ENCODE data around the gene NOTCH4. TPM values are rescaled to one million over a fixed set of nuclear protein-coding genes. Genes with fewer than 3 reads are reported as not detected.
A peak's percentile ranks its signal among the peaks of the same experiment; 100 is the strongest.

Gene NOTCH4
- total and polyA plus RNA-seq, 3 donors from 2014 or later: 12.4 to 26.9 (median 15.2) TPM

DNA sequence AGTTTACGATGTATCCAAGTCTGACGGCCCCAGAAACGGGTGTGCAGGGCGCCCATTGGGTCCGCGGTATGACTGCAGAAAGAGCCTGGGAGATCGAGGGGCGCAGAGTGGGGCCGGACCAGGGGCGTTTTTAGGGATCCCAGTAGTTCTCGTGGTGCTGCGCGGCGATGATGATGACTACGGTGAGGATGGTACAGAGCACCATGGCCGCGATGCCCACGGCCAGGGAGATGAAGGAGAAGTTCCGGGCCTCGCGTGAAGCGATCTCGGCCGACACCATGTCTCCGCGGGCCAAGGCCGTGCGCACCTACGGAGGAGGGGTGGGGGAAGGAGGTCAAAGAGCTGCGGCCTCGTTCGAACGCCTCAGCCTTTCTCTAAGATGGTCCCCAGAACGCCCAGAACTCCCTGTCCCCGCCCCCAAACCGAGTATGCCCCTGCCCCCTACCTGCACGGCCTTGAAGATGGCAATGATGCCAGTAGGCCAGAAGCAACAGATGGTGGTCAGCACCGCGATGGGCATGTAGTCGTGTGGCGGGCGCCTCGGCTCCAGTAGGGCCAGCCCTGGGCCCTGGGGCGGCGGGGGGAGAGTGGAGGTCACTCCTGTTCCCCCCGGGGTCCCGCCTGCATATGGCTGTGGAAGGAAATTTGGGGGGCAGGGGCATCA lies 74.6 kb downstream of the NOTCH4 start:
- Histone ChIP-seq H3K27me3 (no peaks in the 10 kb centered on the region), H3K36me3 (ENCODE audit: low read depth, missing control alignments) (no peaks in the 10 kb centered on the region), H3K4me1 (peaks cover 16% of the 10 kb centered on the region), H3K4me3 (peak overlapping the region in 1 of 2 donors; percentile 6), H3K9me3 (no peaks in the 10 kb centered on the region), H3K27ac (no peak overlapping the region)
- DNase-seq: no peak
- 69 to 70% methylated on average over 34 to 47 of the region's 47 CpGs for WGBS, 2 donors
- intact Hi-C loops (cut with DNase I; ENCODE audit: low total_unique reads): no loop called here
- TF ChIP-seq CTCF (IDR thresholded peaks at IDR 0.05) (no peak), POLR2A (IDR thresholded peaks at IDR 0.05) (no peak)

- 49 to 50% methylated on average over 39 of the region's 39 CpGs for WGBS, 2 donors
- DNase-seq: peak; percentile 73
- H3K4me3 ChIP-seq: peak overlapping the region; percentile 6 to 12
Measured at GRCh38 chr6:32148289-32149091, 75.4 kb downstream of the NOTCH4 start.

GRCh38 chr6:32147401-32148132 lies 76.3 kb downstream of the NOTCH4 start:
- 82 to 97% methylated on average over 4 of the region's 4 CpGs for WGBS, 2 donors

More at GRCh38 chr6:32148289-32149091, 75.4 kb downstream of the NOTCH4 start:
- TF ChIP-seq CTCF (IDR thresholded peaks at IDR 0.05) (no peak), POLR2A (IDR thresholded peaks at IDR 0.05) (no peak)
- peaks cover 16% of the 10 kb centered on the region for H3K4me1 ChIP-seq
- intact Hi-C loops (cut with DNase I; ENCODE audit: low total_unique reads): no loop called here
- H3K9me3 ChIP-seq: no peaks in the 10 kb centered on the region
- no peaks in the 10 kb centered on the region for H3K36me3 ChIP-seq (ENCODE audit: low read depth, missing control alignments)
- H3K27ac ChIP-seq: no peak overlapping the region
- no peaks in the 10 kb centered on the region for H3K27me3 ChIP-seq

DNA sequence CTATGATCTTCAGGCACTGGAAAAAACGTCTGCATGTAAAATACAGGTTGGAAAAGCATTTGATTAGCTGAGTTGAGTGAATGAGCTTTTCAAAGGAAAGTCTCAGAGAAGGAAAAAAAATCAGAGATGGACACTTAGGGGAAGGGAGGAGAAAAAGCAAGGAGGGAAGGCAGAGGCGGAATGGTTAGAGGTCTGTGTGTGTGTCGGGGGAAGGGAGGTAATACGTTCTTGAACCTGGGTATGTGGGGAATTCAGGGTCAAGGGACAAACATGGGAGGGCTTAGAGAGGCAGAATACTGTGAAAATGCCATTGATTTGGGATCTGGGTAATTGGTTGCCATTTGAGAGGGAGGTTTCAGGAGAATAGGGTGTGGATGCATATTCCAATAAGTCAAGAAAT lies 77.2 kb downstream of the NOTCH4 start:
- Histone ChIP-seq H3K4me1 (peaks cover 4% of the 10 kb centered on the region), H3K36me3 (ENCODE audit: low read depth, missing control alignments) (no peaks in the 10 kb centered on the region), H3K27ac (no peak overlapping the region), H3K27me3 (no peaks in the 10 kb centered on the region), H3K4me3 (no peak overlapping the region), H3K9me3 (no peaks in the 10 kb centered on the region)
- intact Hi-C loops (cut with DNase I; ENCODE audit: low total_unique reads): no loop called here
- 44 to 57% methylated on average over 4 of the region's 4 CpGs for WGBS, 2 donors
- no peak for TF ChIP-seq CTCF (IDR thresholded peaks at IDR 0.05)
- TF ChIP-seq POLR2A (IDR thresholded peaks at IDR 0.05): no peak
- no peak for DNase-seq

More at GRCh38 chr6:32147401-32148132, 76.3 kb downstream of the NOTCH4 start:
- TF ChIP-seq CTCF (IDR thresholded peaks at IDR 0.05) (no peak), POLR2A (IDR thresholded peaks at IDR 0.05) (no peak)
- Histone ChIP-seq H3K4me1 (peaks cover 10% of the 10 kb centered on the region), H3K36me3 (ENCODE audit: low read depth, missing control alignments) (no peaks in the 10 kb centered on the region), H3K4me3 (no peak overlapping the region), H3K9me3 (no peaks in the 10 kb centered on the region), H3K27ac (no peak overlapping the region), H3K27me3 (no peaks in the 10 kb centered on the region)
- intact Hi-C loops (cut with DNase I; ENCODE audit: low total_unique reads): no loop called here
- no peak for DNase-seq

Measured in testis (tissue), 3 donors.